Measurements from ENCODE around the gene ZRANB3.

GRCh38 chr2:135285391-135285790, 245.6 kb downstream of the ZRANB3 start:
- TF ChIP-seq POLR2AphosphoS5 (IDR thresholded peaks at IDR 0.05), result no peak
- TF ChIP-seq, protein P1, sequence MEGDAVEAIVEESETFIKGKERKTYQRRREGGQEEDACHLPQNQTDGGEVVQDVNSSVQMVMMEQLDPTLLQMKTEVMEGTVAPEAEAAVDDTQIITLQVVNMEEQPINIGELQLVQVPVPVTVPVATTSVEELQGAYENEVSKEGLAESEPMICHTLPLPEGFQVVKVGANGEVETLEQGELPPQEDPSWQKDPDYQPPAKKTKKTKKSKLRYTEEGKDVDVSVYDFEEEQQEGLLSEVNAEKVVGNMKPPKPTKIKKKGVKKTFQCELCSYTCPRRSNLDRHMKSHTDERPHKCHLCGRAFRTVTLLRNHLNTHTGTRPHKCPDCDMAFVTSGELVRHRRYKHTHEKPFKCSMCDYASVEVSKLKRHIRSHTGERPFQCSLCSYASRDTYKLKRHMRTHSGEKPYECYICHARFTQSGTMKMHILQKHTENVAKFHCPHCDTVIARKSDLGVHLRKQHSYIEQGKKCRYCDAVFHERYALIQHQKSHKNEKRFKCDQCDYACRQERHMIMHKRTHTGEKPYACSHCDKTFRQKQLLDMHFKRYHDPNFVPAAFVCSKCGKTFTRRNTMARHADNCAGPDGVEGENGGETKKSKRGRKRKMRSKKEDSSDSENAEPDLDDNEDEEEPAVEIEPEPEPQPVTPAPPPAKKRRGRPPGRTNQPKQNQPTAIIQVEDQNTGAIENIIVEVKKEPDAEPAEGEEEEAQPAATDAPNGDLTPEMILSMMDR (IDR thresholded peaks at IDR 0.05 in 8 of 11, conservative IDR thresholded peaks at IDR 0.05 in 3 of 11), result no peak
- no peak for TF ChIP-seq POLR2A (IDR thresholded peaks at IDR 0.05)

Measured in spleen (tissue), 7 donors.